AG09309 (cell line): ENCODE data around the gene MAGEA8.
"Not testable (repeated sequence)": the region's sequence is repeated elsewhere in the genome, so short reads cannot be mapped to it uniquely, and the experiment has no call there.

Source experiments
- DNase-seq: peaks from one replicate; pipeline ENCODE4 v3.0.0-alpha.2; 2010; ENCODE audit warnings: low read depth
- H3K4me3 ChIP-seq: 2 replicates; pipeline ENCODE4 v1.5.1; 2011; ENCODE audit warnings: mild to moderate bottlenecking, low read depth, low read length, moderate library complexity; ENCODE audit not compliant: control insufficient read depth
- TF ChIP-seq, protein P1 (sequence below): IDR thresholded peaks from 2 replicates; pipeline ENCODE4 v1.5.1; 2011; ENCODE audit warnings: mild to moderate bottlenecking, low read depth, low read length, inconsistent platforms; ENCODE audit not compliant: insufficient read depth, control insufficient read depth; ENCODE audit errors: missing control alignments

Gene MAGEA8

DNA sequence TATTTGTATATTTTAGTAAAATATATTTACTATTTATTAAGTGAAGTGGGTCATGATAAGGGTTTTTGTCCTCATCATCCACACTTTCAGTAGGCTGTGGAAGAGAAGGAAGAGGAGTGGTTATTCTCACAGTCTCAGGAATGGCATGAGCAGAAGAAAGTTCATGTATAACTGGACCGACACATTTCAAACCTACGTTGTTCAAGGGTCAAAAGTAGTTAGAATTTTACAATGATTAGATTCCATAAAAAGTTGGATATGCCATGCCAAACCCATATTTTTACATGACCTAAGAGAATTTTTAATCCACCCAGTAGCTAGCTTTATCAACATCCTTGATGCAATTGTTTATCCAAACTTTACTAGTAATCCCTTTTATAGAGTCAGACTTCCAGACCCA, 15.6 kb upstream of the MAGEA8 start:
- TF ChIP-seq, protein P1, sequence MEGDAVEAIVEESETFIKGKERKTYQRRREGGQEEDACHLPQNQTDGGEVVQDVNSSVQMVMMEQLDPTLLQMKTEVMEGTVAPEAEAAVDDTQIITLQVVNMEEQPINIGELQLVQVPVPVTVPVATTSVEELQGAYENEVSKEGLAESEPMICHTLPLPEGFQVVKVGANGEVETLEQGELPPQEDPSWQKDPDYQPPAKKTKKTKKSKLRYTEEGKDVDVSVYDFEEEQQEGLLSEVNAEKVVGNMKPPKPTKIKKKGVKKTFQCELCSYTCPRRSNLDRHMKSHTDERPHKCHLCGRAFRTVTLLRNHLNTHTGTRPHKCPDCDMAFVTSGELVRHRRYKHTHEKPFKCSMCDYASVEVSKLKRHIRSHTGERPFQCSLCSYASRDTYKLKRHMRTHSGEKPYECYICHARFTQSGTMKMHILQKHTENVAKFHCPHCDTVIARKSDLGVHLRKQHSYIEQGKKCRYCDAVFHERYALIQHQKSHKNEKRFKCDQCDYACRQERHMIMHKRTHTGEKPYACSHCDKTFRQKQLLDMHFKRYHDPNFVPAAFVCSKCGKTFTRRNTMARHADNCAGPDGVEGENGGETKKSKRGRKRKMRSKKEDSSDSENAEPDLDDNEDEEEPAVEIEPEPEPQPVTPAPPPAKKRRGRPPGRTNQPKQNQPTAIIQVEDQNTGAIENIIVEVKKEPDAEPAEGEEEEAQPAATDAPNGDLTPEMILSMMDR, result no peak
- DNase-seq, result no peak
- no peak overlapping the region for H3K4me3 ChIP-seq

DNA sequence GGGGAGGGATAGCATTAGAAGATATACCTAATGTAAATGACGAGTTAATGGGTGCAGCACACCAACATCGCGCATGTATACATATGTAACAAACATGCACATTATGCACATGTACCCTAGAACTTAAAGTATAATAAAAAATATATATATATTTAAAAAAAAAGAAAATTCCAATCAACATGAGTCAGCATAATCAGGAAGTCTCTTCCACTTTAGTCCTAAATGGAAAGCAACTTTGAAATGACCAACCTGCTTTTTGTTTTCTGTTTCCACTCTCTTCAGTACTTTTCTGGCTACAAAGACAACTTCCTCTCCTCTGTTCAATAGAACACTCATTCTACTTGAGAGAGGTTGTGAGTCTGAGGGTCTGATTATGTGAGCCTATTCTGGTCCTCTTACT, 13.5 kb upstream of the MAGEA8 start:
- no peak for DNase-seq
- H3K4me3 ChIP-seq, result no peak overlapping the region
- TF ChIP-seq, protein P1, result no peak

DNA sequence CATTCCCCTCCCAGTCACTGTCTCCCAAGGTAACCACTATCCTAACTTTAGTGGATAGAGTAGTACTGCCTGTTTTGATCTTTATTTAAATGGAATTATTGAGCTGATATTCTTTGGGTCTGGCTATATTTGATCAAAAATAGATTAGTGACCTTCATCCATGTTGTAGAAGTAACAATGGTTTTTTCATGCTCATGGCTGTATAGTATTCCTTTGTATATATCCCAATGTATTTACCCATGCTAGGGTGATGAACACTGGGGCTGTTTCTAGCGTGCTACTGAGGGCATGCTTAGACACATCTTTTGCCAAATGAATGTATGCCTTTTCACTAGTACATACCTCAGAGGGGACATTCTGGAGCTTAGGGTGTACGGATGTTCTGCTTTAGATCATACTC, 10.1 kb upstream of the MAGEA8 start:
- DNase-seq, result no peak
- H3K4me3 ChIP-seq, result no peak overlapping the region
- TF ChIP-seq, protein P1, result no peak

DNA sequence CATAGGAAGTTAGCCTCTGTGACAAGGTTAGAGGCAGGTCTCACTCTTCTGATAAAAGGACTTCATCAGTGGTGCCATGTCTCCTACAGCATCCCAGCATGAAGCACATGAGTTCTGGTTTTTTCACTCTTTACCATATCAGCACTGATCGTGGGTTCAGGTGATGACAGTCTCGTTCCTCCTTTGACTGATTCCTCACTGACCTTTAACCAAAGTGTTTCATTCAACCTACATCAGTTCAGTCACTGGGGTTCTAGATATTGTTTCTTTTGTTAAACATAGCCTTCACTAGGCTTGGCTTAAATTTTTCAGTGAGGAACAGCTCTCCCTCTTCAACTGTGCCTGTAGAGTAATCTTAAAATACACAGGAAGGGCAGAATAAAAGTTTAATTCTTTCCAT, 9.6 kb upstream of the MAGEA8 start:
- TF ChIP-seq, protein P1, result no peak
- no peak overlapping the region for H3K4me3 ChIP-seq

DNA sequence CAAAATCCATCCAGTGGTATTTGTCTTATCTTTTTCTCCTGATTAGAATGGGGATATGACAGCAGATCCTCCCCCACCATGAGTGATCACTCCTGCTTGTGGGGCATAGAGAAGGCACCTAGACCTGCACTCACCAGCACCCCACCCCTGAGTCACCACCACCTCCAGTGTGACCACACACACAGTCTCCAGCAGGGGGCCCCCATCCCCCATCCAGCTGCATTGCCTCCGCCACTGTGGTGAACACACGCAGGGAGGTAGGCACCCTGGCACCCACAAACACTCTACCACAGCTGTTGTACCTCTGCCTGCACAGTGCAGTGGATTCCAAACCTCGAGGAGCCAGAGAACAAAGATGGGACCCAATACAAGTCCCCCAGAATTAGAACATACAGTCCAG, 9.0 kb upstream of the MAGEA8 start:
- no peak for DNase-seq
- H3K4me3 ChIP-seq, result no peak overlapping the region
- TF ChIP-seq, protein P1, result peak; percentile 17

More for the DNA sequence above, 9.6 kb upstream of the MAGEA8 start:
- no peak for DNase-seq

DNA sequence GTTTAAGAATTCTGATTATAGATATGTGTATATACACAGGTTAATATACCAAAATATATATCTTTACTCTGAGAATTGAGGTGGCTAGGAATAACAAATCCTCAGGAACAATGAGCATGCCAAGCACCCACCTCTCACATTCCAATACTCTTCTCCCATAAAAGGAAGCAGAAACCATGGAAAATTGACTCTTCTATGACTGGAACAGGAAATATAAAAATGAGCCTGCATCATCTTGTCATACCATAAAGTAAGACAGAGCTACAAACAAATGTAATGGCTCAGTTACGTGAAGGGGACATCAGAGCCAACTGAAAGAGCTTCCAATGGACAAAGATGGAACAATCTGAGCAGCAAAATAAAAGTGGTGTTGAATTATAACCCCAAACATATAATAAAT, 3.8 kb upstream of the MAGEA8 start:
- no peak overlapping the region for H3K4me3 ChIP-seq
- no peak for DNase-seq
- TF ChIP-seq, protein P1, result no peak

DNA sequence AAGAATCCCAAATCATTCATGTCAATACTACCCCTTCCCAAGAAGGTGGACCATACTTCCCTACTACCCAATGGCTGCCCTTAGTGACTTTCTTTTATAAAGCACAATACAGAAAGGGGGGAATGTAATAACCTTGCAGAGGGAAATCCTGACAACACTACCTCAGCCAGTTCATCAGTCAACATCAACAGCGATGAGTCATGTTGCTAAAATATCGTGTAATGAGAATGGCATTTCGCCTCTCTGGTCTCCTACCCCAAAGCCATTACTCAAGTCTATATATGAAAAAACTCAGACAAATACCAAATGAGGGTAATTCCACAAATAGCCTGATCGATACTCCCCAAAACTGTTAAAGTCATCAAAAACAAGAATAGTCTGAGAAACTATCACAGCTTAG, 3.3 kb upstream of the MAGEA8 start:
- TF ChIP-seq, protein P1, result no peak
- H3K4me3 ChIP-seq, result no peak overlapping the region
- DNase-seq, result no peak

DNA sequence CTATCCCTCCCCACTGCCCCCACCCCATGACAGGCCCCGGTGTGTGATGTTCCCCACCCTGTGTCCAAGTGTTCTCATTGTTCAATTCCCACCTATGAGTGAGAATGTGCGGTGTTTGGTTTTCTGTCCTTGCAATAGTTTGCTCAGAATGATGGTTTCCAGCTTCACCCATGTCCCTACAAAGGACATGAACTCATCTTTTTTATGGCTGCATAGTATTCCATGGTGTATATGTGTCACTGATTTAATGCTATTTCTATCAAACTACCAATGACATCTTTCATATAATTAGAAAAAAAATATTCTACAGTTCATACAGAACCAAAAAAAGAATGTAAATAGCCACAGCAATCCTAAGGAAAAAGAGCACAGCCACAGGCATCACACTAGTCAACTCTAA, 9.8 kb downstream of the MAGEA8 start:
- not testable (repeated sequence) for H3K4me3 ChIP-seq, DNase-seq
